ENCODE results near the gene CKS2.
"Not testable (repeated sequence)": the region's sequence is repeated elsewhere in the genome, so short reads cannot be mapped to it uniquely, and the experiment has no call there.

Gene CKS2

GRCh38 chr9:89342213-89342612 is 31.2 kb downstream of the CKS2 start:
- H3K27me3 ChIP-seq (ENCODE audit: control insufficient read depth, insufficient read depth, low read length) = no peaks in the 10 kb centered on the region
- peaks cover 6% of the 10 kb centered on the region for H3K36me3 ChIP-seq (ENCODE audit: control insufficient read depth, insufficient read depth, low read length)
- H3K4me1 ChIP-seq (ENCODE audit: control insufficient read depth, insufficient read depth, low read length) = no peaks in the 10 kb centered on the region
- no peaks in the 10 kb centered on the region for H3K9me3 ChIP-seq (ENCODE audit: control insufficient read depth, low read length)
- no peak overlapping the region for H3K9ac ChIP-seq (ENCODE audit: low read length)
- no peak overlapping the region for H3K4me3 ChIP-seq (ENCODE audit: low read length)

- no peaks in the 10 kb centered on the region for H3K9me3 ChIP-seq (ENCODE audit: control insufficient read depth, low read length)
- no peak overlapping the region for H3K4me3 ChIP-seq (ENCODE audit: low read length)
- no peak overlapping the region for H3K9ac ChIP-seq (ENCODE audit: low read length)
- H3K27me3 ChIP-seq (ENCODE audit: control insufficient read depth, insufficient read depth, low read length) = no peaks in the 10 kb centered on the region
- H3K36me3 ChIP-seq (ENCODE audit: control insufficient read depth, insufficient read depth, low read length) = peaks cover 6% of the 10 kb centered on the region
- H3K4me1 ChIP-seq (ENCODE audit: control insufficient read depth, insufficient read depth, low read length) = no peaks in the 10 kb centered on the region
Observed at GRCh38 chr9:89342948-89343347, 32.0 kb downstream of the CKS2 start.

GRCh38 chr9:89343812-89344211 is 32.8 kb downstream of the CKS2 start:
- not testable (repeated sequence) for H3K9me3 ChIP-seq (ENCODE audit: control insufficient read depth, low read length); H3K9ac ChIP-seq (ENCODE audit: low read length); H3K27me3 ChIP-seq (ENCODE audit: control insufficient read depth, insufficient read depth, low read length); H3K4me1 ChIP-seq (ENCODE audit: control insufficient read depth, insufficient read depth, low read length); H3K4me3 ChIP-seq (ENCODE audit: low read length); H3K36me3 ChIP-seq (ENCODE audit: control insufficient read depth, insufficient read depth, low read length)

GRCh38 chr9:89345476-89345875 is 34.5 kb downstream of the CKS2 start:
- Histone ChIP-seq H3K27me3 (ENCODE audit: control insufficient read depth, insufficient read depth, low read length) (no peaks in the 10 kb centered on the region), H3K9ac (ENCODE audit: low read length) (no peak overlapping the region), H3K4me3 (ENCODE audit: low read length) (no peak overlapping the region), H3K9me3 (ENCODE audit: control insufficient read depth, low read length) (no peaks in the 10 kb centered on the region), H3K4me1 (ENCODE audit: control insufficient read depth, insufficient read depth, low read length) (no peaks in the 10 kb centered on the region), H3K36me3 (ENCODE audit: control insufficient read depth, insufficient read depth, low read length) (peaks cover 15% of the 10 kb centered on the region)

GRCh38 chr9:89346696-89347095 is 35.7 kb downstream of the CKS2 start:
- Histone ChIP-seq H3K4me1 (ENCODE audit: control insufficient read depth, insufficient read depth, low read length) (no peaks in the 10 kb centered on the region), H3K36me3 (ENCODE audit: control insufficient read depth, insufficient read depth, low read length) (peaks cover 22% of the 10 kb centered on the region), H3K4me3 (ENCODE audit: low read length) (no peak overlapping the region), H3K9me3 (ENCODE audit: control insufficient read depth, low read length) (no peaks in the 10 kb centered on the region), H3K9ac (ENCODE audit: low read length) (no peak overlapping the region), H3K27me3 (ENCODE audit: control insufficient read depth, insufficient read depth, low read length) (no peaks in the 10 kb centered on the region)

- Histone ChIP-seq H3K9me3 (ENCODE audit: control insufficient read depth, low read length) (no peaks in the 10 kb centered on the region), H3K9ac (ENCODE audit: low read length) (no peak overlapping the region), H3K4me1 (ENCODE audit: control insufficient read depth, insufficient read depth, low read length) (no peaks in the 10 kb centered on the region), H3K27me3 (ENCODE audit: control insufficient read depth, insufficient read depth, low read length) (no peaks in the 10 kb centered on the region), H3K4me3 (ENCODE audit: low read length) (no peak overlapping the region), H3K36me3 (ENCODE audit: control insufficient read depth, insufficient read depth, low read length) (peaks cover 16% of the 10 kb centered on the region)
Observed at GRCh38 chr9:89347651-89348050, 36.7 kb downstream of the CKS2 start.

GRCh38 chr9:89349607-89350006 is 38.6 kb downstream of the CKS2 start:
- H3K9ac ChIP-seq (ENCODE audit: low read length) = no peak overlapping the region
- no peaks in the 10 kb centered on the region for H3K4me1 ChIP-seq (ENCODE audit: control insufficient read depth, insufficient read depth, low read length)
- no peaks in the 10 kb centered on the region for H3K9me3 ChIP-seq (ENCODE audit: control insufficient read depth, low read length)
- peaks cover 24% of the 10 kb centered on the region for H3K36me3 ChIP-seq (ENCODE audit: control insufficient read depth, insufficient read depth, low read length)
- H3K27me3 ChIP-seq (ENCODE audit: control insufficient read depth, insufficient read depth, low read length) = no peaks in the 10 kb centered on the region
- no peak overlapping the region for H3K4me3 ChIP-seq (ENCODE audit: low read length)

GRCh38 chr9:89350988-89351557 is 40.1 kb downstream of the CKS2 start:
- H3K36me3 ChIP-seq (ENCODE audit: control insufficient read depth, insufficient read depth, low read length) = peaks cover 31% of the 10 kb centered on the region
- no peaks in the 10 kb centered on the region for H3K27me3 ChIP-seq (ENCODE audit: control insufficient read depth, insufficient read depth, low read length)
- no peaks in the 10 kb centered on the region for H3K9me3 ChIP-seq (ENCODE audit: control insufficient read depth, low read length)
- H3K4me1 ChIP-seq (ENCODE audit: control insufficient read depth, insufficient read depth, low read length) = no peaks in the 10 kb centered on the region
- H3K4me3 ChIP-seq (ENCODE audit: low read length) = no peak overlapping the region
- no peak overlapping the region for H3K9ac ChIP-seq (ENCODE audit: low read length)

GRCh38 chr9:89351584-89352300 is 40.7 kb downstream of the CKS2 start:
- Histone ChIP-seq H3K4me1 (ENCODE audit: control insufficient read depth, insufficient read depth, low read length) (no peaks in the 10 kb centered on the region), H3K36me3 (ENCODE audit: control insufficient read depth, insufficient read depth, low read length) (peaks cover 31% of the 10 kb centered on the region), H3K9me3 (ENCODE audit: control insufficient read depth, low read length) (no peaks in the 10 kb centered on the region), H3K4me3 (ENCODE audit: low read length) (no peak overlapping the region), H3K27me3 (ENCODE audit: control insufficient read depth, insufficient read depth, low read length) (no peaks in the 10 kb centered on the region), H3K9ac (ENCODE audit: low read length) (no peak overlapping the region)

- Histone ChIP-seq H3K4me3 (ENCODE audit: low read length) (no peak overlapping the region), H3K9me3 (ENCODE audit: control insufficient read depth, low read length) (no peaks in the 10 kb centered on the region), H3K4me1 (ENCODE audit: control insufficient read depth, insufficient read depth, low read length) (no peaks in the 10 kb centered on the region), H3K27me3 (ENCODE audit: control insufficient read depth, insufficient read depth, low read length) (no peaks in the 10 kb centered on the region), H3K36me3 (ENCODE audit: control insufficient read depth, insufficient read depth, low read length) (peaks cover 38% of the 10 kb centered on the region), H3K9ac (ENCODE audit: low read length) (no peak overlapping the region)
Observed at GRCh38 chr9:89352451-89352850, 41.5 kb downstream of the CKS2 start.

GRCh38 chr9:89352874-89353649 is 42.1 kb downstream of the CKS2 start:
- Histone ChIP-seq H3K9me3 (ENCODE audit: control insufficient read depth, low read length) (no peaks in the 10 kb centered on the region), H3K27me3 (ENCODE audit: control insufficient read depth, insufficient read depth, low read length) (no peaks in the 10 kb centered on the region), H3K4me3 (ENCODE audit: low read length) (no peak overlapping the region), H3K9ac (ENCODE audit: low read length) (no peak overlapping the region), H3K36me3 (ENCODE audit: control insufficient read depth, insufficient read depth, low read length) (peaks cover 42% of the 10 kb centered on the region), H3K4me1 (ENCODE audit: control insufficient read depth, insufficient read depth, low read length) (no peaks in the 10 kb centered on the region)

- no peaks in the 10 kb centered on the region for H3K27me3 ChIP-seq (ENCODE audit: control insufficient read depth, insufficient read depth, low read length)
- no peaks in the 10 kb centered on the region for H3K9me3 ChIP-seq (ENCODE audit: control insufficient read depth, low read length)
- no peak overlapping the region for H3K4me3 ChIP-seq (ENCODE audit: low read length)
- H3K9ac ChIP-seq (ENCODE audit: low read length) = no peak overlapping the region
- H3K36me3 ChIP-seq (ENCODE audit: control insufficient read depth, insufficient read depth, low read length) = peaks cover 45% of the 10 kb centered on the region
- no peaks in the 10 kb centered on the region for H3K4me1 ChIP-seq (ENCODE audit: control insufficient read depth, insufficient read depth, low read length)
Observed at GRCh38 chr9:89353989-89354388, 43.0 kb downstream of the CKS2 start.
